NCI-H2196 treated with DMSO at 0.1 percent for 48 hours (cell line): ENCODE results near the gene UHRF1.

Source experiments
- DNase-seq: peaks from one replicate; lab custom pipeline; 2025; ENCODE audit not compliant: unreplicated experiment; lab: John Stamatoyannopoulos, UW

UHRF1 gene

GRCh38 chr19:4987256-4987655 is 78.0 kb downstream of the UHRF1 start:
- no peak for DNase-seq

GRCh38 chr19:4987692-4988370 is 78.5 kb downstream of the UHRF1 start:
- DNase-seq: no peak

- DNase-seq: no peak
Observed at GRCh38 chr19:4988770-4989251, 79.5 kb downstream of the UHRF1 start.

- DNase-seq: no peak
Observed at GRCh38 chr19:4990306-4990705, 81.0 kb downstream of the UHRF1 start.

- DNase-seq: no peak
Observed at GRCh38 chr19:4991538-4991937, 82.2 kb downstream of the UHRF1 start.

GRCh38 chr19:4991996-4992698 is 82.8 kb downstream of the UHRF1 start:
- no peak for DNase-seq

GRCh38 chr19:4993683-4994082 is 84.4 kb downstream of the UHRF1 start:
- no peak for DNase-seq

- no peak for DNase-seq
Observed at GRCh38 chr19:4996701-4997100, 87.4 kb downstream of the UHRF1 start.

- DNase-seq: no peak
Observed at GRCh38 chr19:4997297-4997696, 88.0 kb downstream of the UHRF1 start.

GRCh38 chr19:5000120-5000611 is 90.9 kb downstream of the UHRF1 start:
- DNase-seq: no peak

GRCh38 chr19:5001615-5002014 is 92.3 kb downstream of the UHRF1 start:
- DNase-seq: no peak

GRCh38 chr19:5002143-5002542 is 92.8 kb downstream of the UHRF1 start:
- DNase-seq: no peak

- no peak for DNase-seq
Observed at GRCh38 chr19:5003781-5004180, 94.5 kb downstream of the UHRF1 start.

GRCh38 chr19:5005096-5005495 is 95.8 kb downstream of the UHRF1 start:
- no peak for DNase-seq

GRCh38 chr19:5006201-5006600 is 96.9 kb downstream of the UHRF1 start:
- DNase-seq: no peak

GRCh38 chr19:5006821-5007220 is 97.5 kb downstream of the UHRF1 start:
- no peak for DNase-seq
